Kidney tubule cell (primary cell): ENCODE data around the gene SPOCD1.

Source experiments
- DNase-seq: peaks from one replicate; pipeline ENCODE4 v3.0.0-alpha.2; 2018; ENCODE audit warnings: low spot score

The SPOCD1 gene

DNA sequence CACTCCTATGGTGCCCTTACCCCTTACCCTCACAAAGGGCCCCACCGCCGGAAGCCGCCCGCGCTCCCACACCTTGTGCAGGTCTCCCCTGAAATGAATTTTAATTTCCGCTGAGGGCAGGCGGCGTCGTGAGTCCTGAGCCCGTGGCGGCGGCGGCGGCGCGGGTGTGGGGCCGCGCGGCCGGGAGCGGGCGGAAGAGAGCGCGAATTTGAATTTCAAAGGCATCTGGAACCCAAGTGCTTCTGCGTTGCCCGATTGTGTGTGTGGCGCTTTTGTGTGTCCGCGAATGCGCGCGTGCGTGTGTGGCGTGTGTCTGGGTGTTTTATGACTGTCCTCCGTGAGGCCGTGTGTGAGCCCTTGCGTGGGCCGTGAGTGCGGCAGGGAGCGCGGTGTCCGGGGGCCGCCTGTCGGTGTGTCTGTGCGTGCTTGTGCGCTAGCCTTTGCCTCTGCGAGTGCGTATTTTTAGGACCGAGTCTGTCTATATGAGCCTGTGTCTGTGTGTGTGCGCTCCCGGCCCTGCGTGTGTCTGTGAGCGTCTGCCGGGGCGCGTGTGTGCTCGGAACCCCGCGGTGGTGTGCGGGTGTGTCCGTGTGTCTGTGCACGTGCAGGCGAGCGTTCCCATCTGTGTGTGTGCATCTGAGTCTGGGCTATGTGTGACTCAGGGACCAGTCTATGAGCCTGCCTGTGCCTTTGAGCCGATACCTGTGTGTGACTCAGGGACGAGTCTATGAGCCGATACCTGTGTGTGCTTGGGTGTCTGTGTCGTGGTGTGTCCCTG, 43.7 kb downstream of the SPOCD1 start:
- peak; percentile 85 for DNase-seq

GRCh38 chr1:31769720-31770390, 46.0 kb downstream of the SPOCD1 start:
- DNase-seq: peak; percentile 31

- DNase-seq: no peak
Observed at GRCh38 chr1:31768939-31769704, 46.7 kb downstream of the SPOCD1 start.

DNA sequence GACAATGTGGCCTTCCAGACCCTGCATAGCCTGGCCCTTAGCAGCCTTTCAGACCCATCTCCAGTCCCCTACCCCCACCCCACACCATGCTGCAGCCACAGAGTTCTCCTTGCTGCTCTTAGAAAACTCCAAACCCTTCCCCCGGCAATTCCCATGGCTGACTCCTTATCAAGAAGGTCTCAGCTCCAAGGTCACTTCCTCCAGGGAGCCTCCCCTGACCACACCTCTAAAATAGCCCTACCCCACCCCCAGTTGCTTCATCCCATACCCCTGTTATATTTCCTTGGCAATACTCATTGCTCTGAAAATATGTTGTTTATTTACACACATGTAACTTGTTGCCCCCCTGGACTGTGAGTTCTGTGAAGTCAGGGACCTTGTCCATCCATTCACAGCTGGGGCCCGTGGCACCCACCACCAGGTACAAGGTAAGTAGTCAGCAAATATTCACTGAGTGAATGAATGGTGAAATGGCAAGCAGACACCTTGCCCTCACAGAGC, 47.4 kb downstream of the SPOCD1 start:
- no peak for DNase-seq

DNA sequence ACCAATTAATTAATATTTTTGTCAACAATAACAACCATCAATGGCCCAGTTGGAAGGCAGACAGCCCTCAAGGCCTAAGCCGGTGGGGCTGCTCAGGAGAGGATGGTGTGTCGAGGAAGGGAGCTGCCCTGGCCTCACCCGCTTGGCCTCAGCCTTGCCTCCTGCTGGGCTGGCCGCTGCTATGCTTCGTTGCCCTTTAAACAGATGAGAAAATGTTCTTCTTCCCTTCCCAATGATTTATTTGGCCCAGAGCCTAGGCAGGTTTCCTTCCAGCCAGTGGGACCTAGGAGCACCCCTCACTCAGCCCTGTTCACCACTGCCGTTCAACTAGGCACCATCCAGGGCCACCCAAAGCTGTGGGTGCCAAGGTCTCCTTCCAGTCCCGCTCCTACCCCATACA, 48.6 kb downstream of the SPOCD1 start:
- DNase-seq: peak; percentile 69

DNA sequence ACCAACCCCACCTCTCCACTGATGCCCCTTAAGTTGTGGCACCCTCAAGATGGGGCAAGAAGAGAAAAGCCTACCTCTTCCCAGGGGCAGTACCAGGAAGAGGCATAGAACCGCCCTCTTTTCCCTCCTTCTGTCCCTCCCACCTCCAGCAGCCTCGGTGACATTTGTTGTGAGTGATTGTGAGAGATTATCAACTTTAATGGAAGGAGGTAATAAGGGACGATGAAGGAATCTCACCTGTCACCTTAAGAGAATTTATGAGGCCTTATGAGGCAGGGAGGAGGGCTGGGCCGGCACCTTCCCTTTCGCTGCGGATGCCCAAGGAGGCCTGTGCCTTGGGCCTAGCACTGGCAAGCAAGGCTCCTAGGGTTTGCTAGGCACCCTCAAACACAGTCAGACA, 50.3 kb downstream of the SPOCD1 start:
- DNase-seq: no peak

DNA sequence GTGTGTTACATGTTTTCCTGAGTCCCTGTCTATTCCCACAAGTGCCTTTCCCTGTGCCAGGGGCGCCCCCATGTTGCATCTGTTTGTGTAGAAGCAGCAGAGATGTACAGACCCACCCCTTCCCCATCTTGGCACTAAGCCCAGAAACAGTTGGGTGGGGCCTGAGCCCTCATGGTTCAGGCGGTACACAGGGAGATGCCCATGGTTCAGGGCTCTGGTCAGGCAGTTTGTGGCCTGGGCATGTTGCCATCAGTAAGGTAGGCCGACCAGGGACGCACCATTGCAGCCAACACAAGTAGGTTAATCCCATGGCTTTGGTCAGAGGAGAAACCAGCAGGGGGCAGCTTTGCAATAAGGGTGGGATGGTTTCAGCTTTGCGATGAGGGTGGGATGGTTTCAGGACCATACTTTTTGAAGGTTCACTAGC, 50.8 kb downstream of the SPOCD1 start:
- DNase-seq: peak; percentile 26

DNA sequence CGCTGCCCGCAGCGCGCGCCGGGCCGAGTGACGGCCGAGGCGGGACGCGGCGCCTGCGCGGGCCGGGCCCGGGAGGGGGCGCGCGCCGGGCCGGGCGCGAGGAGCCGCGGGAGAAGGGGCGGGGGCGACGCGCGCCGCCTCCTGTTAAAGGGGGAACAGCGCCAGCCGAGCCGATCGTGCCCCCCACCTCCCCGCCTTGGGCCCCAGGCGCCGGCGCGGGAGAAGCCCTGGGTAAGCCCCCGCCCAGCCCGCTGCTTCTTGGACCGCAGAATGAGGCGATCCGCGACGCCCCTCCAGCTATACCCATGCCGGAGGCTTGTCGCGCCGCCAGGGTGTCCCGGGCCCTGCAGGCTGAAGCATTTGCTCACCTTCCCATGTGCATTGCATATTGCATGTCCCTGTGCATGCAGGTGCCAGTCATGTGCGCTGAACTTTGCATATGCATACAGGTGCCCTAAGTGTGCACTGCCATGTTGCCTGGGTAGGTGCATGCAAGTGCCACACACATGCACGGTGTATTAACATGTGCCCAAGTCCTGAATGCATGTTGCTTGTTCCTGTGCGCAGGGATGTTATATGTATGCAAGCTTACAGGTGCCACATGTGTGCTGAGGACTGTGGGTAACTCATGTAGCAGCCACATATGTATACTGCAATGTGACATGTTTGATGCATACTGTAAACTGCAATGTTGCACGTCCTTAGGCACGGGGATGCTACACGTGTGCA, 51.3 kb downstream of the SPOCD1 start, which contains the start of gene ADGRB2:
Gene ADGRB2 (minus strand): TSS at position 29 of the 729 bp plus-strand sequence. CDS start 7,119 bp downstream, outside the sequence.
- no peak for DNase-seq

DNA sequence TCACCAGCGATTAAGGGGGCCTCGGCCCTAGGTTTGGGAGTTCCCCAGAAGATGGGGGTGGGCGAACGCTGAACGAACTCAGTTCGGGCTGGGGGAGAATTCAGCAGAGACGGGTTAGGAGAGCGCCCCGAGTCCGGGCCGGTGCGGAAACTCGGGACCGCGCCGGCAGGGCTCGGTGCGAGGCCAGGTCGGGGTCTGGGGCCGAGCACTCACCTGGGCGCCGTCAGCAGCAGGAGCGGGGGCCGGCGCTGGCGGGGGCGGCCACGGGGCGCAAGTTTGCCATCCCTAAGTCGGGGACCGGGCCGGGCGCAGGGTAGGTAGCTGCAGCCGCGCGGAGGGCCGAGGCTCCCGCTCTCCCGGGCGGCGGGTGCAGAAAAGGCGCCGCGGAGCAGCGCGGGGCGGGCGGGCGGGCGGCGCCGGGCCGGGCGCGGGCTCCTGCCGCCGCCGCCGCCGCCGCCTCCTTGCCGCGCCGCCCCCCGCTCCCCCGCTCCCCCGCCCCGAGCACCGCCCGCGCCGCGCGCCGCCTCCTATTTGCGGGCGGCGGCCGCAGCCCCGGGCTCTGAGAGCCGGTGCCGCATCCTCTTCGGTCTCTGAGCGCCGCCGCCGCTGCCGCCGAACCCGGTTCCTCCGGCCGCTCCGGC, 52.0 kb downstream of the SPOCD1 start:
- no peak for DNase-seq

GRCh38 chr1:31762726-31763670, 52.8 kb downstream of the SPOCD1 start:
- DNase-seq: peak; percentile 62

- DNase-seq: no peak
Observed at GRCh38 chr1:31762323-31762722, 53.5 kb downstream of the SPOCD1 start.

DNA sequence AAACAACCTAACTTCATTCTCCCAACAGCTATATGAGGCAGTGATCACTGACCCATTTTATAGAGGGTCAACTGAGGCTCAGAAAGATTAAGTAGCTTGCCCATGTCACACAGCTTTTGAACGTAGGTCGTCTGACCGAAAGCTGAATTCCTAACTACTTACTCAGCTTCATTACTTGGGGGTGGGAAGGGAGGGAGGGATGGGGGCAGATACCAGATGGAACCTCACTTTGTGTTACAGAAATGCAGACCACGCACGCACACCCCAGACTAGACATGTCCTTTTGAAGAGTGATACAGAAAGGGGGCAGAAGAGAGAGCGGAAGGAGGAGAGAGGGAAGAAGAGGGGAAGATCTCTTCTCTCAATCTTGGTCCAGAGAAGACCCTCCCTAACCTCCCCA, 53.9 kb downstream of the SPOCD1 start:
- peak; percentile 73 for DNase-seq

- peak; percentile 81 for DNase-seq
Observed at GRCh38 chr1:31760471-31761470, 55.1 kb downstream of the SPOCD1 start.

DNA sequence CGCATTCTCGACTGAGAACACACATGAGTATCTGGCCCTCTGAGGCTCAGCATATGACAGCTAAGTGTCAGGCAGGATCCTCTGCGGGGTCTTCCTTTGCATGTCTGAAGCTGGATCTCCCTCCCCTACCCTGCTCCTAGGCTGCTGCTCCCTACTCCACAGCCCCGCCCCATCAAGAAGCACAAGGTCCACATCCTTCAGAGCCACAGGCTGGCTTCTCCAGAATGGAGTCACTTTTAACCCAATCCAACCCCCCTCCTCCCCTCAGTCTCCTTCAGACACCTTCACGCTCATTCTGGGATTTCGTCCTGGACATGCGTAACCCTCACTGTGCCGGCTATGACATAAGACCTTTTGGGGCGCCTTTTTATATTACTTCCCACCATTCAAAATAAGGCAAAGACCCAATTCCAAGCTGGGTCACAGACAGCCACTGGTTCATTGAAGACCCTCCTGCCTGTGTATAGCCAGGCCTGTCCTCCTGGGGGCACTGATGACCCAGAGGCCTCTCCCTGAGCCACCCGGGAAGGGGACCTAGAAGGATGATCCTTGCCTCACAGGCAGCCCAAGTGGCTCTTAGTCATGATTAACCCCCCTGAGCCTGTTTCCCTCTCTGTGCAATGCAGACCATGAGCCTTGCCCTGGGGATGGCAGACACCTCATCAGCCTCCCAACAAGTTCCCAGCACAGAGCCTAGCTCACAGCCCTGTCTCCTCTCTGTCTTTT, 56.4 kb downstream of the SPOCD1 start:
- peak; percentile 23 for DNase-seq

- DNase-seq: no peak
Observed at GRCh38 chr1:31758823-31759222, 57.0 kb downstream of the SPOCD1 start.

GRCh38 chr1:31757989-31758388, 57.8 kb downstream of the SPOCD1 start:
- DNase-seq: no peak

GRCh38 chr1:31757204-31757679, 58.6 kb downstream of the SPOCD1 start:
- DNase-seq: no peak

- no peak for DNase-seq
Observed at GRCh38 chr1:31756578-31756977, 59.2 kb downstream of the SPOCD1 start.
